Superior temporal gyrus (tissue), 1 donor: Measurements from ENCODE around the gene IGFN1.

Experiments used
- DNase-seq: peaks from one replicate; pipeline ENCODE4 v3.0.0-alpha.2; 2016; ENCODE audit errors: extremely low spot score

The IGFN1 gene

GRCh38 chr1:201184307-201185122 lies 6.1 kb upstream of the IGFN1 start:
- DNase-seq, result peak; percentile 37

GRCh38 chr1:201185123-201185453 lies 5.5 kb upstream of the IGFN1 start:
- DNase-seq, result no peak

GRCh38 chr1:201185527-201186128 lies 5.0 kb upstream of the IGFN1 start:
- DNase-seq, result no peak

- no peak for DNase-seq
Observed at GRCh38 chr1:201186192-201186591, 4.4 kb upstream of the IGFN1 start.

- no peak for DNase-seq
Observed at GRCh38 chr1:201189085-201189484, 1.5 kb upstream of the IGFN1 start.

- DNase-seq, result no peak
Observed at GRCh38 chr1:201190005-201190404, 619 bp upstream of the IGFN1 start.

- no peak for DNase-seq
Observed at GRCh38 chr1:201191653-201192260, 1.1 kb downstream of the IGFN1 start.

- no peak for DNase-seq
Observed at GRCh38 chr1:201192261-201192788, 1.7 kb downstream of the IGFN1 start.

GRCh38 chr1:201194046-201194445 lies 3.4 kb downstream of the IGFN1 start:
- no peak for DNase-seq

- DNase-seq, result no peak
Observed at GRCh38 chr1:201198598-201198997, 8.0 kb downstream of the IGFN1 start.

GRCh38 chr1:201205036-201205435 lies 14.4 kb downstream of the IGFN1 start:
- no peak for DNase-seq

- no peak for DNase-seq
Observed at GRCh38 chr1:201206176-201206575, 15.6 kb downstream of the IGFN1 start.

GRCh38 chr1:201207046-201207445 lies 16.4 kb downstream of the IGFN1 start:
- DNase-seq, result no peak

- DNase-seq, result no peak
Observed at GRCh38 chr1:201208236-201208635, 17.6 kb downstream of the IGFN1 start.

GRCh38 chr1:201212056-201212455 lies 21.4 kb downstream of the IGFN1 start:
- DNase-seq, result no peak

- DNase-seq, result no peak
Observed at GRCh38 chr1:201212461-201213055, 21.9 kb downstream of the IGFN1 start.

GRCh38 chr1:201213106-201213770 lies 22.6 kb downstream of the IGFN1 start:
- no peak for DNase-seq

- no peak for DNase-seq
Observed at GRCh38 chr1:201213926-201214325, 23.3 kb downstream of the IGFN1 start.

- no peak for DNase-seq
Observed at GRCh38 chr1:201214461-201214860, 23.8 kb downstream of the IGFN1 start.

GRCh38 chr1:201214886-201215285 lies 24.3 kb downstream of the IGFN1 start:
- no peak for DNase-seq

GRCh38 chr1:201215531-201216357 lies 25.1 kb downstream of the IGFN1 start:
- no peak for DNase-seq
